Transverse colon (tissue), 4 donors: ENCODE results near the gene ERGIC1. TPM values are rescaled to one million over a fixed set of nuclear protein-coding genes. Genes with fewer than 3 reads are reported as not detected.

ENCODE experiments used
- DNase-seq: peaks from one replicate; pipeline ENCODE4 v3.0.0-alpha.2; 2019
- H3K27ac ChIP-seq, 4 donors: fragments of 200-600 bp; sonication (generic); 2 replicates each; pipeline ENCODE4 v1.5.1; 2016 to 2018; ENCODE audit warnings: inconsistent platforms in 4 of 4
- H3K27me3 ChIP-seq: fragments of 200-600 bp; sonication (generic); 2 replicates; pipeline ENCODE4 v1.5.1; 2017; ENCODE audit warnings: inconsistent platforms
- H3K36me3 ChIP-seq, 4 donors: fragments of 200-600 bp; sonication (generic); 2 replicates each; pipeline ENCODE4 v1.5.1; 2017 to 2019; ENCODE audit warnings: inconsistent platforms in 4 of 4
- H3K4me1 ChIP-seq, 4 donors: fragments of 200-600 bp; sonication (generic); 2 replicates each; pipeline ENCODE4 v1.5.1; 2017 to 2020; ENCODE audit warnings: inconsistent platforms in 4 of 4
- H3K4me3 ChIP-seq, 4 donors: fragments of 200-600 bp; sonication (generic); 1 replicate in 1 of 4; 2 replicates in 3 of 4; pipeline versions ENCODE4 v1.5.1 to v1.6.1; 2017 to 2019; ENCODE audit warnings: inconsistent platforms in 4 of 4
- H3K9me3 ChIP-seq, 2 donors: fragments of 200-600 bp; sonication (generic); 2 replicates each; pipeline ENCODE4 v1.5.1; 2017 to 2019; ENCODE audit warnings: inconsistent platforms in 2 of 2
- EP300 ChIP-seq: sonication (generic); formaldehyde crosslinking; IDR thresholded peaks from one replicate; pipeline ENCODE4 v1.6.1; 2017; ENCODE audit warnings: antibody characterized with exemption, low read depth
- POLR2A ChIP-seq: fragments of 450-650 bp; IDR thresholded peaks from one replicate; pipeline ENCODE4 v1.6.1; 2016; ENCODE audit warnings: antibody characterized with exemption, mild to moderate bottlenecking, moderate library complexity
- POLR2AphosphoS5 ChIP-seq, 3 donors: sonication (generic); formaldehyde crosslinking; IDR thresholded peaks; one replicate each; pipeline ENCODE4 v1.6.1; 2016; ENCODE audit warnings: antibody characterized with exemption in 3 of 3
- WGBS, 2 donors: methylation state at CpG; one replicate each; pipeline ENCODE4 v1.1.5; 2018; ENCODE audit warnings: low coverage in 1 of 2; 5-methylcytosine and 5-hydroxymethylcytosine counted together
- in situ Hi-C, 4 donors: fragments of 200-750 bp; cut with MboI; loops; one replicate each; pipeline versions ENCODE4 v1.15.0 to v1.15.1; 2017; ENCODE audit warnings: low sequenced_read_pairs in 3 of 4, low pct_ligation_motif_present in 1 of 4, low pct_unique_long_range_greater_than_20kb in 1 of 4
- intact Hi-C: fragments of 100-400 bp; cut with DNase I; formaldehyde crosslinking; loops from one replicate; pipeline ENCODE4 v1.15.1; 2023; ENCODE audit warnings: low total_unique reads
- small RNA-seq, 4 donors: library from RNA; depleted of rRNA; stranded (forward); fragments of <200 nt; gene quantifications; one replicate each; pipeline ENCODE3, GENCODE V24; 2016
- total RNA-seq, 4 donors: library from RNA; depleted of rRNA; stranded (reverse); fragments of >200 nt; gene quantifications; one replicate each; pipeline ENCODE4 v1.1.0, GENCODE V29; 2016
- TF ChIP-seq, protein P1 (sequence below), 5 experiments: fragments of 200-600 bp in 3 of 5; fragments of 450-650 bp in 2 of 5; sonication (generic) in 3 of 5; IDR thresholded peaks; 1 replicate in 2 of 5; 2 replicates in 3 of 5; pipeline ENCODE4 v1.5.1; 2016 to 2017; ENCODE audit warnings: antibody characterized with exemption in 5 of 5, inconsistent platforms in 3 of 5, mild to moderate bottlenecking in 2 of 5, moderate library complexity in 1 of 5

The ERGIC1 gene
- total RNA-seq, 4 donors from 2014 or later: 125 to 252 (median 184) TPM

- Histone ChIP-seq H3K4me3 (no peak overlapping the region), H3K9me3 (no peaks in the 10 kb centered on the region), H3K4me1 (peaks cover 6 to 46% (median 10%) of the 10 kb centered on the region in 4 donors), H3K27me3 (no peaks in the 10 kb centered on the region), H3K27ac (peak overlapping the region in 1 of 4 donors; percentile 19), H3K36me3 (peaks cover 0 to 20% (median under 1%) of the 10 kb centered on the region in 4 donors)
- DNase-seq: no peak
- intact Hi-C loops: no loop called here
- TF ChIP-seq, protein P1, sequence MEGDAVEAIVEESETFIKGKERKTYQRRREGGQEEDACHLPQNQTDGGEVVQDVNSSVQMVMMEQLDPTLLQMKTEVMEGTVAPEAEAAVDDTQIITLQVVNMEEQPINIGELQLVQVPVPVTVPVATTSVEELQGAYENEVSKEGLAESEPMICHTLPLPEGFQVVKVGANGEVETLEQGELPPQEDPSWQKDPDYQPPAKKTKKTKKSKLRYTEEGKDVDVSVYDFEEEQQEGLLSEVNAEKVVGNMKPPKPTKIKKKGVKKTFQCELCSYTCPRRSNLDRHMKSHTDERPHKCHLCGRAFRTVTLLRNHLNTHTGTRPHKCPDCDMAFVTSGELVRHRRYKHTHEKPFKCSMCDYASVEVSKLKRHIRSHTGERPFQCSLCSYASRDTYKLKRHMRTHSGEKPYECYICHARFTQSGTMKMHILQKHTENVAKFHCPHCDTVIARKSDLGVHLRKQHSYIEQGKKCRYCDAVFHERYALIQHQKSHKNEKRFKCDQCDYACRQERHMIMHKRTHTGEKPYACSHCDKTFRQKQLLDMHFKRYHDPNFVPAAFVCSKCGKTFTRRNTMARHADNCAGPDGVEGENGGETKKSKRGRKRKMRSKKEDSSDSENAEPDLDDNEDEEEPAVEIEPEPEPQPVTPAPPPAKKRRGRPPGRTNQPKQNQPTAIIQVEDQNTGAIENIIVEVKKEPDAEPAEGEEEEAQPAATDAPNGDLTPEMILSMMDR (IDR thresholded peaks at IDR 0.05): no peak
- TF ChIP-seq EP300: no peak
- TF ChIP-seq POLR2A: no peak
- no peak for TF ChIP-seq POLR2AphosphoS5 (IDR thresholded peaks at IDR 0.05)
- in situ Hi-C loops: loop anchor here in 1 of 4 donors (10.0 kb wide), 1 partner anchor 145 kb away; the partner anchor contains the start of gene BNIP1
- WGBS, 2 donors: 26 to 45% methylated on average over 1 of the region's 1 CpG
Observed at GRCh38 chr5:172999974-173000373, 165.9 kb downstream of the ERGIC1 start.

DNA sequence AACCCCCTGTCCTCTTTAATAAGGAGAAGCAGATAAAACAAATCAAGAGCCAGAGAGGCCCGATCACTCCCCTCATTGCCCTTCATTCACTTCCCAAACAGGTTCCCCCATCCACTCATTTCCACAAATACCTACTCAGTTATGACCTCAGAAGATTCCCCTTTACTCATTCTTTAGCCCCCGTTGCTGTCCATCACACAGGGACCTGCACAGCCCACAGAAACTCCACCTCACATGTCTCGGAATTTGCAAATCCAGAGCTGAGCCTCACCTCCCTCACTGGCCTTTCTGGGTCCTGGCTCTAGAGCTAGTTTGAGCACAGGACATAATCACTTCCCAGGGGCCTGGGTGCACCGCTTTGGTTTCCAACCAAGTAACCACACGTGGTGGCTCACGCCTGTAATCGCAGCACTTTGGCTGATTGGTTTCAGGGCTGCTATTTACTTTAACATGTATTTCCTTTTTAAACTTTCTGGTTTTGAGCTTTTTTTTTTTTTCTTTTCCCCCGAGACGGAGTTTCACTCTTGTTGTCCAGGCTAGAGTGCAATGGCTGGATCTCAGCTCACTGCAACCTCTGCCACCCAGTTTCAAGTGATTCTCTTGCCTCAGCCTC is 167.3 kb downstream of the ERGIC1 start:
- in situ Hi-C loops: loop anchor here in 1 of 4 donors (10.0 kb wide), 1 partner anchor 143 kb away; the partner anchor contains the start of gene BNIP1
- TF ChIP-seq POLR2AphosphoS5 (IDR thresholded peaks at IDR 0.05): no peak
- no peak for TF ChIP-seq POLR2A
- Histone ChIP-seq H3K9me3 (no peaks in the 10 kb centered on the region), H3K4me1 (peaks cover 7 to 50% (median 11%) of the 10 kb centered on the region in 4 donors), H3K4me3 (no peak overlapping the region), H3K27ac (no peak overlapping the region), H3K36me3 (peaks cover 0 to 7% (median 0%) of the 10 kb centered on the region in 4 donors), H3K27me3 (no peaks in the 10 kb centered on the region)
- 72 to 92% methylated on average over 8 to 9 of the region's 9 CpGs for WGBS, 2 donors
- intact Hi-C loops: no loop called here
- no peak for DNase-seq

Small RNA genes lying within 50 kb of the gene (small RNA-seq; reads per million reads assigned to genes)
- gene AC022217.4: 0 reads per million in 4 donors

Other genes with a start within 250 kb of the ERGIC1 start
- gene NEURL1B, start 193.0 kb upstream of the ERGIC1 start, total RNA-seq: 100 to 1,000 TPM in 2 of 4 donors, 10 to 100 TPM in 2; 74.6 to 168 (median 94.5) TPM
- 100 to 1,000 TPM; 469 to 701 (median 567) TPM for gene DUSP1, start 63.1 kb upstream of the ERGIC1 start, total RNA-seq
- gene RPL26L1, start 125.2 kb downstream of the ERGIC1 start, total RNA-seq: 10 to 100 TPM in 2 of 4 donors, 1 to 10 TPM in 1, not detected in 1; 1.6 to 22.3 (median 19.5) TPM
- gene ATP6V0E1, start 149.5 kb downstream of the ERGIC1 start, total RNA-seq: 100 to 1,000 TPM in 3 of 4 donors, 10 to 100 TPM in 1; 60.9 to 212 (median 138) TPM
- 10 to 100 TPM; 24.3 to 40.6 (median 32.3) TPM for gene CREBRF, start 222.1 kb downstream of the ERGIC1 start, total RNA-seq